Effector memory CD8-positive, alpha-beta T cell (primary cell): ENCODE results near the gene VARS2.
"Not testable (repeated sequence)": the region's sequence is repeated elsewhere in the genome, so short reads cannot be mapped to it uniquely, and the experiment has no call there.

ENCODE experiments used
- ATAC-seq: fragments of 150-1000 bp; cut with Tn5 transposase; replicated peaks from 2 replicates; pipeline ENCODE4 v1.10.0; 2021; ENCODE audit warnings: mild to moderate bottlenecking, moderate library complexity
- DNase-seq, 3 experiments: peaks; one replicate each; pipeline ENCODE4 v3.0.0; 2021
- H3K27ac Mint-ChIP-seq, 2 donors: one replicate each; pipeline ENCODE4 v1.8.0; 2022; ENCODE audit warnings: mild to moderate bottlenecking in 2 of 2, mixed read lengths in 2 of 2, moderate library complexity in 2 of 2
- H3K27me3 Mint-ChIP-seq, 2 donors: one replicate each; pipeline ENCODE4 v1.8.0; 2022; ENCODE audit warnings: mixed read lengths in 2 of 2
- H3K36me3 Mint-ChIP-seq: one replicate; pipeline ENCODE4 v1.8.0; 2022; ENCODE audit warnings: mild to moderate bottlenecking, moderate library complexity, mixed read lengths; ENCODE audit not compliant: insufficient read depth
- H3K4me1 Mint-ChIP-seq, 2 donors: one replicate each; pipeline ENCODE4 v1.8.0; 2022; ENCODE audit warnings: low read depth in 2 of 2, mixed read lengths in 2 of 2
- H3K4me3 Mint-ChIP-seq, 2 donors: one replicate each; pipeline ENCODE4 v1.8.0; 2022; ENCODE audit warnings: mild to moderate bottlenecking in 2 of 2, mixed read lengths in 2 of 2, moderate library complexity in 2 of 2
- H3K9me3 Mint-ChIP-seq, 2 donors: one replicate each; pipeline ENCODE4 v1.8.0; 2022; ENCODE audit warnings: mixed read lengths in 2 of 2

Gene VARS2

DNA sequence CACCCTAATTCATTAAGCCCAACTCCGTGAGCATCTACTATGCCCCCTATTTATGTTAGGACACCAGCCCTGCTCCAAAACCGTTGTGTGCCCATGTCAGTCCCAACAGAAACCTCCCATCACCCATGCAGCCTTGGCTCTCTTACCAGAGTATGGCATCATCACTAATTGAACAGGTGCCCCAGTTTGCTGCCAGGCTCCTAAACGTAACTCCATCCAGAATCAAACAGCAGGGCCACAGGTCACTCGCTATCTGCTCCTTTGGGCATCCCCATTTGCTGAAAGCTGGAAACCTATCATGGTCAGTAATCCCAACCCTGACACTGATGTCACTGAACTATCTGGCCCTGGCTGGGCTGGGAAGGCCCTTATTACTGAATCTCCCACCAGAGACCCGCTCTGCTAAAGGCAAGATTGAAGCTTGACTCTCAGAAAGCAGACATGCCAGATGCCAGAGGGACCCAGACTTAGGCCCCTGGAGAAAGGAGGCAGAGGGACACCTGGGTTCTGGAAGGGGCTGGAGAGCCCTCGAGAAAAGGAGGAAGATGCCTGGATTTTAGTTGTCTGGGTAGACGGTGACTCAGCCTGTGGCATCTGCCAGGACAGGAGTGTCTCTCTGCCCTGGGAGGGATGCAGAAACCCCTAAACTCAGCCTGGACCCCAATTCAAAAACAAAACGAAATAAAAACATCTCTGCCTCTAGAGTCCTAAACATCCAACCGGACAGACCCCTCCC is 40.8 kb downstream of the VARS2 start:
- peak overlapping the region; percentile 79 to 81 for H3K4me3 Mint-ChIP-seq
- ATAC-seq = no peak
- H3K27me3 Mint-ChIP-seq = peaks cover 50 to 71% of the 10 kb centered on the region in 2 donors
- peaks cover 2 to 17% of the 10 kb centered on the region in 2 donors for H3K9me3 Mint-ChIP-seq
- H3K27ac Mint-ChIP-seq = peak overlapping the region; percentile 57 to 72
- peaks cover 2% of the 10 kb centered on the region for H3K36me3 Mint-ChIP-seq
- no peak for DNase-seq
- H3K4me1 Mint-ChIP-seq = peaks cover 0 to 10% of the 10 kb centered on the region in 2 donors

DNA sequence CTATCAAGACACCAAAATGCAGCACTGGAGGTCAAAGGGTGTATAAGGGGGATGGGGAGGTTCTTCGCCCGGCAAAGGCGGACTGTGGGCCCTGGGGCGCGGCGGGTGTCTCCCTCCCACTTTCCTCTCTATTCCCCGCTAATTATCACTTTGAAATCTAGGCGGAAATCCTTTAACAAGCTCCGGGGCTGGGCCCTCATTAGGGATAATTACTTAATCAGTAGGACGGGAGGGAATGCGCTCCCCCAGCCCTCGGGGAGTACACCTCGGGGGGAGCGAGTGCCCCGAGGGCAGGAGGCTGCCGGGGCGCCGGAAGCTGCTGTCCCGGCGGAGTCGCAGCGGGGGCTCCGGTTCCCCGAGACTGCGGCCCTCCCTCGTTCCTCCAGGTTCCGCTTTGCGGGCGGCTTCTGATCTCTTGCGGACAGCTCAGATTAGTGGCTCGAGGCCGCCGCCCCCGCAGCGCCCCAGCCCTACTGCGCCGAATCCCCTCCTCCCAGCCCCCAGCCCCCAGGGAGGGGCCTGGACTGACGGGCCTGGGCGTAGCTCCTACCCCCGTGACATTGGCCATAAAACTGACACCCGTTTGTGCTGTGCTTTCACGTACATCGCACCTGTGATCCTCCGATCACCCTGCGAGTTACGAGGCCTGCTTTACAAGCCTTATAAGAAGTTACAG is 41.5 kb downstream of the VARS2 start:
- peaks cover 2% of the 10 kb centered on the region for H3K36me3 Mint-ChIP-seq
- H3K27ac Mint-ChIP-seq = peak overlapping the region; percentile 57 to 72
- peak; percentile 44 to 61 (median 50) for DNase-seq
- peaks cover 2 to 10% of the 10 kb centered on the region in 2 donors for H3K9me3 Mint-ChIP-seq
- H3K4me1 Mint-ChIP-seq = peaks cover 0 to 10% of the 10 kb centered on the region in 2 donors
- ATAC-seq = peak; percentile 84
- peak overlapping the region; percentile 79 to 81 for H3K4me3 Mint-ChIP-seq
- peaks cover 46 to 65% of the 10 kb centered on the region in 2 donors for H3K27me3 Mint-ChIP-seq

DNA sequence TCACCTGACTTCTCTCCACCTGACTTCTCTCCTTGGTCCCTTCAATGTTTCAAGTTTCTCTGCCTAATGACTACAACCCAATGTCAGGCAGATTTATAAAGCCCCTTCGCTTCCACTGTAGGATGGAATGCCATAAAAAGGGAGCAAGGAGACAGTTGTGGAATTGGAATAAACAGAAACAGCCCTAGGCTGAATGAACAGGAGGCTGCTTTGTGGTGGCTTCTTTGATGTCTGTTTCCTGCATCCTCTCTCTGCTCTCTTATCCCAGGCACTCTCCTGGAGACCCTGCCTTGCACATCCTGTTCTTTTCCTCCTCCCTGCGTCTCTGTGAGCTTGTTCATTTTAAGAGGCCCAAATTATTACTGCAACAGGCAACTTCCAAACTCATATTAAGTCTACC is 43.7 kb downstream of the VARS2 start:
- no peak for ATAC-seq
- H3K4me3 Mint-ChIP-seq = no peak overlapping the region
- peaks cover 2% of the 10 kb centered on the region for H3K36me3 Mint-ChIP-seq
- DNase-seq = no peak
- H3K27me3 Mint-ChIP-seq = peaks cover 35 to 43% of the 10 kb centered on the region in 2 donors
- peaks cover 0 to 9% of the 10 kb centered on the region in 2 donors for H3K4me1 Mint-ChIP-seq
- H3K9me3 Mint-ChIP-seq = no peaks in the 10 kb centered on the region
- no peak overlapping the region for H3K27ac Mint-ChIP-seq

DNA sequence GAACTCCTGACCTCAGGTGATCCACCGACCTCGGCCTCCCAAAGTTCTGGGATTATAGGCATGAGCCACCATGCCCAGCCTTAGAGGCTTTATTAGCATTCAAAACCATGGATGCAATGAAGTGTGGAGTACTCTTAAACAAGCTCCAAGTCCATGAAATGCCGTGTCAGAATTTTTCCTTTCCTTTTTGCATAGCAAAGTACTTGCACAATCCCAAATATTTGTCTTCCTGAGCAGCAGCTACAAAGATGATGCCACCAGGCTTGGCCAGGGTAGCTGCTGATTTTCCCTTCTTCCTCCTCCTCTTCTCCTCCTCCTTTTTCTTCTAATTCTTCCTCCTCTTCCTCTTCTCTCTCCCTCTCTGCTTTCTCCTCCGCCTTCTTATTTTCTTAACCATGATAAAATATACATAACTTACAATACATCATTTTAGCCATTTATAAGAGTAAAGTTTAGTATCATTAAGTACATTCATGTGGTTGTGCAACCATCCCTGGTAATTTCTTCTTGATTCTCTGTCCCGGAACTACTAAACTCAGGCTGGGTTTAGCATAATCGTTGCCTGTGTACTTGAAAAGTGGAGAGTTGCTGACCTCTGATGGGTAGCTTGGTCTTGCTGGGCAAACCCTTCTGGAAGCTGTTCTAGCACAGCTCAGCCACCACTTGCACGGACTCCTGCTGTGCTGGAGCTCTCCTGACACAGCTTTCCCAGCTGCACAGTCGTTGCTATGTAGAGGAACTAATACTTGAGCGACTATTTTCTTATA is 47.1 kb downstream of the VARS2 start:
- Mint-ChIP-seq H3K9me3 (no peaks in the 10 kb centered on the region), H3K4me3 (no peak overlapping the region), H3K4me1 (peaks cover 24 to 25% of the 10 kb centered on the region in 2 donors), H3K27me3 (peaks cover 33 to 38% of the 10 kb centered on the region in 2 donors), H3K36me3 (peaks cover 8% of the 10 kb centered on the region), H3K27ac (no peak overlapping the region)
- ATAC-seq (no peak), DNase-seq (no peak)

DNA sequence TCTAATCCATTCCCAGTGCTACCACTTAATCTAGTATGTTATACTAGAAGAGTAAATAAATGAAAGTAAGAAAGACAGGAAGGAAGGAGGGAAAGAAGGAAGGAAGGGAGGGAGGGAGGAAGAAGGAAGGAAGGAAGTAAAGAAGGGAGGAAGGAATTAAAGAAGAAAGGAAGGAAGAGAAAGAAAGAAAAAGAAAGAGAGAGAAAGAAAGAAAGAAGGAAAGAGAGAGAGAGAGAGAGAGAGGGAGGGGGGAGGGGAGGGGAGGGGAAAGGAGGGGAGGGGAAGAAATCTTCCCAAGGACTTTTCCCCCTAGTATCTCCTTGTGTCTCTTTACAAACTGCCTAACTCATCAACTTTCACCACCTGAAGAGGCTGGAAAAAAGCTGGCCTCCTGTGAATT is 48.7 kb downstream of the VARS2 start:
- ATAC-seq = no peak
- peaks cover 22 to 32% of the 10 kb centered on the region in 2 donors for H3K27me3 Mint-ChIP-seq
- no peak overlapping the region for H3K4me3 Mint-ChIP-seq

DNA sequence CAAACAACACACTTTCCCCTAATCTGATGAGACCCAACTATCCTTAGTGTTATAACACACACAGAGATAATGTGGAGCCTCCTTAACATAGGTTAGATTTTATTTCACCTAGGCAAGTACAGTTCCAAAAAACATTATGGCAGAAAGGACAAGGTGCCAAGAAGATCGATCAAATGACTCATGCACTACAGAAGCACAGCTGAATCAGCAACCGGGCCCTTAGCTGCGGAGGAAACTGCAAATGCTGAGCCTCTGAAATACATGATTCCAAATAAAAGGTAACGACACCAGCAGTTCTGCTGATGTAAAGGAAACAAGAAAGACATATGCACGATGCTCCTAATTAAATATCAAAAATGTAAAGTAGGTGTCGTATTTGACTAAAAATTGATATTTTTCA is 49.6 kb downstream of the VARS2 start:
- Mint-ChIP-seq H3K27ac (peak overlapping the region; percentile 15 to 54), H3K9me3 (no peaks in the 10 kb centered on the region), H3K4me1 (peaks cover 24% of the 10 kb centered on the region in 2 donors), H3K36me3 (peaks cover 8% of the 10 kb centered on the region), H3K27me3 (peaks cover 13 to 25% of the 10 kb centered on the region in 2 donors), H3K4me3 (no peak overlapping the region)
- ATAC-seq = no peak
- no peak for DNase-seq

More for the DNA sequence above, 48.7 kb downstream of the VARS2 start:
- Mint-ChIP-seq H3K36me3 (peaks cover 8% of the 10 kb centered on the region), H3K4me1 (peaks cover 24% of the 10 kb centered on the region in 2 donors), H3K27ac (no peak overlapping the region), H3K9me3 (no peaks in the 10 kb centered on the region)
- DNase-seq = no peak

DNA sequence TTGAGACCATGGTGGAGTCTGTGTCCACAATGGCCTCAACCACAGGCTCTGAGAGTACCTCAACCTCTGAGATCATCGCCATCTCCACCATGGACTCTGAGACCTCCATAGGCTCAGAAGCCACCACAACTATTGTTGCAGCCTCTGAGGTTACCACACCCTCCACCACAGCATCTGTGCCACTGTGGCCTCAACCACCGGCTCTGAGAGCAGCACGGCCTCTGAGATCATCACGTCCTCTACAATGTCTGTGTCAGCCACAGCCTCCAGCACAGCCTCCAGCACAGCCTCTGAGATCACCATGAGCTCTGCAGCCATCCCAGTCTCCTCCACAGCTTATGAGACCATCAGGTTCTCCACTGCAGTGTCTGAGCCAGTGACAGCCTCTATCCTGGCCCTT is 50.0 kb downstream of the VARS2 start:
- ATAC-seq (peak; percentile 81), DNase-seq (peak; percentile 24 to 27 (median 26))
- Mint-ChIP-seq H3K9me3 (no peaks in the 10 kb centered on the region), H3K4me1 (peaks cover 24% of the 10 kb centered on the region in 2 donors), H3K27me3 (peaks cover 10 to 23% of the 10 kb centered on the region in 2 donors), H3K27ac (peak overlapping the region; percentile 15 to 54), H3K4me3 (peak overlapping the region; percentile 11 to 50), H3K36me3 (peaks cover 8% of the 10 kb centered on the region)

DNA sequence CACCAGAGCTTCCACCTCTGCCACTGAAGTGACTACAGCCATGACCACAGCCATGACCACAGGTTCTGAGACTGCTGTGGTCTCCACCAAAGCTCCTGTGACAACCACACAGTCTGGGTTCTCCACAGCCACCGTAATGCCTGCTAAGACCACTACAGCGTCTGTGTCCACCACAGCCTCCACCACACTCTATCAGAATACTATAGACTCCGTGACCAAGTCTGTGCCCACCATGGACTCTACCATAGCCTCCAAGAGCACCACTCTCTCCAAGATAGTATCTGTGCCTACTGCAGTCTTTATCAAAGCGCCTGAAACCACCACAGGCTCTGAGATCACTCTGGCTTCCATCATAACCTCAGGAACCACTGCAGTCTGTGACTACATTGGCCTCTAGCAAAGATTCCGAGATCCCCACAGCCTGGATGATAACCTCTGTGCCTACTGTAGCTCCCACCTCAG is 51.1 kb downstream of the VARS2 start:
- H3K27ac Mint-ChIP-seq = peak overlapping the region; percentile 15 to 54
- H3K9me3 Mint-ChIP-seq = no peaks in the 10 kb centered on the region
- no peak for DNase-seq
- H3K36me3 Mint-ChIP-seq = peaks cover 8% of the 10 kb centered on the region
- peaks cover 24% of the 10 kb centered on the region in 2 donors for H3K4me1 Mint-ChIP-seq
- peak overlapping the region in 1 of 2 donors; percentile 50 for H3K4me3 Mint-ChIP-seq
- peak; percentile 25 for ATAC-seq
- peaks cover 9 to 19% of the 10 kb centered on the region in 2 donors for H3K27me3 Mint-ChIP-seq

DNA sequence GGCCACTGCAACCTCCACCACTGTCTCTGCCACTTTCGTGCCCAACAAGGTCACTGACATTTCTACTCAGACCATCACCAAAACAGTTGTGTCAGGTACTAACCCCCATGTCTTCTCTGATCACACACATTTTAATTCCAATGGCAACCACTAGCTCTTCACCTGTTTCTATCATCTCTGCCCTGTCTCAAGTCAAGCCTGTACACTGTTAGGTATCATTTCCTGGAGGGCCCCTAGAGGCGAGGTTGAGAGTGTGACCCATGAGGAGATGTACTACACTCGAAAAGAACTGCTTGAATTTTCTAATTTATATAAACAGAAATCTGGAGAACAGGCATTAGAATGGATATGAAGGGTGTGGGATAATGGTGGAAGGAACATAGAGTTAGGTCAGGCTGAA is 52.1 kb downstream of the VARS2 start:
- peaks cover 12 to 14% of the 10 kb centered on the region in 2 donors for H3K27me3 Mint-ChIP-seq
- peak overlapping the region; percentile 15 to 38 for H3K27ac Mint-ChIP-seq
- H3K9me3 Mint-ChIP-seq = no peaks in the 10 kb centered on the region
- no peak for DNase-seq
- peaks cover 24% of the 10 kb centered on the region in 2 donors for H3K4me1 Mint-ChIP-seq
- no peak overlapping the region for H3K4me3 Mint-ChIP-seq
- no peak for ATAC-seq
- H3K36me3 Mint-ChIP-seq = peaks cover 8% of the 10 kb centered on the region

DNA sequence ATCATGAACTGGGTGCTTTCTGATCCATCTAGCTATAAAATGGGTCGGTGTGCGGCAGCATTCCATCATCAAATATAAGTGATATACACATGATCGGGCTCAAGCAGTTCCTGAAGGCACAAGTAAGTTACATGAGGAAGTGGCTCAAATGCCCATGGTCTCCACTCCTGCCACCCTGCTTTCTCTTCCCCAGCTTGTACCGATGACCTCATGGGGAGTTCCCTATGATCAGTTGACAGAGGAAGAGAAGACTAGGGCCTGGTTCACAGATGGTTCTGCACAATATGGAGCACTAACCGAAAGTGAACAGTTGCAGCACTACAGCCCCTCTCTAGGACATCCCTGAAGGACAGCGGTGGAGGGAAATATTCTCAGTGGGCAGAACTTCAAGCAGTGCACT is 55.1 kb downstream of the VARS2 start:
- H3K36me3 Mint-ChIP-seq, H3K4me3 Mint-ChIP-seq, H3K9me3 Mint-ChIP-seq, DNase-seq, ATAC-seq, H3K27ac Mint-ChIP-seq: not testable (repeated sequence)
- peaks cover 34 to 43% of the 10 kb centered on the region in 2 donors for H3K27me3 Mint-ChIP-seq
- H3K4me1 Mint-ChIP-seq = peaks cover 16 to 19% of the 10 kb centered on the region in 2 donors

DNA sequence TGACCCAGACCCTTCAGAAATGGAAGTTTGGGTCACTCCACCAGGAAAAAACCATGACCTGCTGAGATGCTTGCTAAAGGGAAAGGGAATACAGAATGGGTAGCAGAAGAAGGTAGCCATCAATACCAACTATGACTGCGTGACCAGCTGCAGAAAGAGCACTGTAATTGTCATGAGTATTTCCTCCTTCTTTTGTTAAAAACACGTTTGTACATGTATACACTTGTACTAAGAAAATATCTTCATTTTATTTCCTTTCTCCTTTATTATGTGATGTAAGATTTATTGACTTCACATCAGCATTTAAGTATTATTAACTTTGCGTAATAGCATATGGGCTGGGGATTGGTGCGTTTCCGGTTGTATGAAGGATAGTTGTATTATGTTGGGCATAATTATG is 56.9 kb downstream of the VARS2 start:
- H3K4me1 Mint-ChIP-seq = peaks cover 0 to 2% of the 10 kb centered on the region in 2 donors
- H3K27ac Mint-ChIP-seq = no peak overlapping the region
- no peak for DNase-seq
- H3K36me3 Mint-ChIP-seq = no peaks in the 10 kb centered on the region
- peaks cover 30 to 43% of the 10 kb centered on the region in 2 donors for H3K27me3 Mint-ChIP-seq
- no peak overlapping the region for H3K4me3 Mint-ChIP-seq
- no peak for ATAC-seq
- no peaks in the 10 kb centered on the region for H3K9me3 Mint-ChIP-seq

DNA sequence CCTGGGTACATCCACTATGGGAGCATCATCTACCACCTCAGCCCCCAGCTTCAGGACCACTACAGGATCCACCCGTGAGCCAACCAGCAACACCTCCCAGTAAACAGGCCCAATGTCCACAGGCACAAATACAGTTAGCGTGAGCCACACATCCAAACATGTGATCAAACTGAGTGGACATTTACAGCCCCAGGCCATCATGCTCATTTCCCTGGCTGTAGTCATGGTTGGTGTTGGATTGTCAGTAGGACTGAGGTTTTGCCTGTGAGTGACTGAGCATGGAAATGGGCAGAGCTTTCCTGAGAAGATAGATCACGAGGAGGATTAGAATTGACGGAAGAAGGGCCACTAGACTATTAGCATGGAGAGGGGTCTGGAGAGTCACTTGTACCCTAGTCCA is 58.8 kb downstream of the VARS2 start:
- Mint-ChIP-seq H3K27me3 (peaks cover 36 to 49% of the 10 kb centered on the region in 2 donors), H3K36me3 (no peaks in the 10 kb centered on the region), H3K9me3 (no peaks in the 10 kb centered on the region), H3K4me1 (no peaks in the 10 kb centered on the region), H3K27ac (no peak overlapping the region), H3K4me3 (no peak overlapping the region)
- no peak for DNase-seq
- ATAC-seq = no peak
